ENCODE data around the gene AATK. TPM values are rescaled to one million over a fixed set of nuclear protein-coding genes. Genes with fewer than 3 reads are reported as not detected.

The AATK gene
- total and polyA plus RNA-seq, 9 of the 15 experiments (the other 6 are each of a cell fraction or from before 2014, with no cell fraction given) = 0.11 to 0.55 (median 0.38) TPM; not detected in 5

- intact Hi-C loops (cut with micrococcal nuclease) (no loop called here), in situ Hi-C loops (cut with MboI) (loop anchor here (25.0 kb wide), 1 partner anchor 110 kb away; the partner anchor contains the start of genes NDUFAF8 and TEPSIN)
- H3K9me3 ChIP-seq (replicated peaks; ENCODE audit: control insufficient read depth, insufficient read depth, low read depth, low read length) = no peaks in the 10 kb centered on the region
- DNase-seq (ENCODE audit: extremely low read depth in 1 of 4, low spot score in 3 of 4) (no peak), ATAC-seq (no peak), FAIRE-seq (no peak)
- no peak for TF ChIP-seq POLR3A (IDR thresholded peaks at IDR 0.05; ENCODE audit: borderline replicate concordance, extremely low read depth, insufficient read depth, insufficient read length)
- TF ChIP-seq DACH1 (IDR thresholded peaks at IDR 0.05; ENCODE audit: partially characterized antibody) = no peak
- no peak for TF ChIP-seq ZNF444 (CRISPR knock-in tag; IDR thresholded peaks at IDR 0.05)
- TF ChIP-seq, protein P1, sequence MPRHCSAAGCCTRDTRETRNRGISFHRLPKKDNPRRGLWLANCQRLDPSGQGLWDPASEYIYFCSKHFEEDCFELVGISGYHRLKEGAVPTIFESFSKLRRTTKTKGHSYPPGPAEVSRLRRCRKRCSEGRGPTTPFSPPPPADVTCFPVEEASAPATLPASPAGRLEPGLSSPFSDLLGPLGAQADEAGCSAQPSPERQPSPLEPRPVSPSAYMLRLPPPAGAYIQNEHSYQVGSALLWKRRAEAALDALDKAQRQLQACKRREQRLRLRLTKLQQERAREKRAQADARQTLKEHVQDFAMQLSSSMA (CRISPR knock-in tag; IDR thresholded peaks at IDR 0.05) = no peak
- no peak for TF ChIP-seq LEF1 (IDR thresholded peaks at IDR 0.05)
- TF ChIP-seq RB1 (IDR thresholded peaks at IDR 0.05; ENCODE audit: low read depth) = no peak
- TF ChIP-seq ZBTB17 (CRISPR knock-in tag; IDR thresholded peaks at IDR 0.05) = no peak
- TF ChIP-seq, protein P2, sequence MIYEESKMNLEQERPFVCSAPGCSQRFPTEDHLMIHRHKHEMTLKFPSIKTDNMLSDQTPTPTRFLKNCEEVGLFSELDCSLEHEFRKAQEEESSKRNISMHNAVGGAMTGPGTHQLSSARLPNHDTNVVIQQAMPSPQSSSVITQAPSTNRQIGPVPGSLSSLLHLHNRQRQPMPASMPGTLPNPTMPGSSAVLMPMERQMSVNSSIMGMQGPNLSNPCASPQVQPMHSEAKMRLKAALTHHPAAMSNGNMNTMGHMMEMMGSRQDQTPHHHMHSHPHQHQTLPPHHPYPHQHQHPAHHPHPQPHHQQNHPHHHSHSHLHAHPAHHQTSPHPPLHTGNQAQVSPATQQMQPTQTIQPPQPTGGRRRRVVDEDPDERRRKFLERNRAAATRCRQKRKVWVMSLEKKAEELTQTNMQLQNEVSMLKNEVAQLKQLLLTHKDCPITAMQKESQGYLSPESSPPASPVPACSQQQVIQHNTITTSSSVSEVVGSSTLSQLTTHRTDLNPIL (CRISPR knock-in tag; IDR thresholded peaks at IDR 0.05) = no peak
- TF ChIP-seq MEF2D (tag; conservative IDR thresholded peaks at IDR 0.05; ENCODE audit: low read depth) = no peak
- no peak for TF ChIP-seq SRSF3 (IDR thresholded peaks at IDR 0.05; ENCODE audit: insufficient read depth, low read length)
- TF ChIP-seq, protein P3, sequence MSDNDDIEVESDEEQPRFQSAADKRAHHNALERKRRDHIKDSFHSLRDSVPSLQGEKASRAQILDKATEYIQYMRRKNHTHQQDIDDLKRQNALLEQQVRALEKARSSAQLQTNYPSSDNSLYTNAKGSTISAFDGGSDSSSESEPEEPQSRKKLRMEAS (CRISPR knock-in tag; IDR thresholded peaks at IDR 0.05) = no peak
- TF ChIP-seq SMAD1 (IDR thresholded peaks at IDR 0.05; ENCODE audit: low read depth, low read length, partially characterized antibody) = no peak
- TF ChIP-seq POLR2AphosphoS2 (IDR thresholded peaks at IDR 0.05; ENCODE audit: low read length) = no peak
- no peak for TF ChIP-seq MEIS2 (IDR thresholded peaks at IDR 0.05; ENCODE audit: partially characterized antibody)
- no peak for TF ChIP-seq ZNF197 (CRISPR knock-in tag; IDR thresholded peaks at IDR 0.05; ENCODE audit: low read depth)
- no peak for TF ChIP-seq ZNF23 (CRISPR knock-in tag; IDR thresholded peaks at IDR 0.05)
- no peak for TF ChIP-seq RCOR1 (IDR thresholded peaks at IDR 0.05; ENCODE audit: borderline replicate concordance in 1 of 2, low read depth in 2 of 2, low read length in 2 of 2)
- TF ChIP-seq ZNF785 (CRISPR knock-in tag; IDR thresholded peaks at IDR 0.05) = no peak
- TF ChIP-seq DEAF1 (CRISPR knock-in tag; IDR thresholded peaks at IDR 0.05) = no peak
- POLR2A ChIA-PET = no interaction called here
- no peaks in the 10 kb centered on the region for H3K79me2 ChIP-seq (ENCODE audit: control insufficient read depth, insufficient read depth, low read length)
- H3K9ac ChIP-seq (ENCODE audit: insufficient read depth in 1 of 2, low read depth in 2 of 2, low read length in 2 of 2) = no peak overlapping the region
- no peak overlapping the region for H3K4me3 ChIP-seq
- H4K20me1 ChIP-seq (replicated peaks; ENCODE audit: control insufficient read depth, insufficient read depth, low read length) = no peaks in the 10 kb centered on the region
- no peak overlapping the region for H3K27ac ChIP-seq (ENCODE audit: extremely low read depth, low read depth, low read length)
- H3K36me3 ChIP-seq (ENCODE audit: control insufficient read depth, insufficient read depth, low read length) = no peaks in the 10 kb centered on the region
- H2AFZ ChIP-seq (ENCODE audit: low read depth, low read length) = no peak overlapping the region
- no TSS peak for BruUV-seq (replicated peaks)
- no peak overlapping the region for H3K4me2 ChIP-seq (ENCODE audit: insufficient read depth, low read length)
- peaks cover 0 to 85% of the 10 kb centered on the region in 2 experiments; a peak in 2 of 5 replicates for H3K4me1 ChIP-seq (replicated peaks in 1 of 2; ENCODE audit: control insufficient read depth in 2 of 2, insufficient read depth in 2 of 2, low read length in 2 of 2)
- WGBS (ENCODE audit: insufficient coverage, low coverage, missing lambda C conversion rate) = 12% methylated on average over 2 of the region's 5 CpGs
- CTCF ChIA-PET (ENCODE audit: low intra/inter-chr PET ratio) = no interaction called here
- peaks cover 9 to 34% of the 10 kb centered on the region in 2 experiments; a peak in 4 of 5 replicates for H3K27me3 ChIP-seq (ENCODE audit: control insufficient read depth in 2 of 2, insufficient read depth in 2 of 2, low read length in 2 of 2)
- H3K9me1 ChIP-seq (ENCODE audit: control insufficient read depth, insufficient read depth, low read length) = no peaks in the 10 kb centered on the region
Measured at GRCh38 chr17:81127133-81127455, 38.9 kb downstream of the AATK start.
